NCI-H187 (cell line): Measurements from ENCODE around the gene GULP1.
"Not testable (repeated sequence)": the region's sequence is repeated elsewhere in the genome, so short reads cannot be mapped to it uniquely, and the experiment has no call there.

Experiments used
- DNase-seq, 2 experiments: peaks; one replicate each; lab custom pipeline; 2025; lab: John Stamatoyannopoulos, UW

Gene GULP1

GRCh38 chr2:188605609-188606584, 314.2 kb downstream of the GULP1 start:
- DNase-seq = not testable (repeated sequence)

GRCh38 chr2:188606596-188606995, 314.9 kb downstream of the GULP1 start:
- DNase-seq = not testable (repeated sequence)

GRCh38 chr2:188607501-188607900, 315.8 kb downstream of the GULP1 start:
- DNase-seq = no peak

GRCh38 chr2:188609321-188610049, 317.8 kb downstream of the GULP1 start:
- DNase-seq = no peak

- no peak for DNase-seq
Measured at GRCh38 chr2:188610050-188610444, 318.4 kb downstream of the GULP1 start.

GRCh38 chr2:188610827-188611226, 319.2 kb downstream of the GULP1 start:
- no peak for DNase-seq

GRCh38 chr2:188619146-188619545, 327.5 kb downstream of the GULP1 start:
- DNase-seq = no peak

GRCh38 chr2:188620916-188621315, 329.2 kb downstream of the GULP1 start:
- no peak for DNase-seq

- no peak for DNase-seq
Measured at GRCh38 chr2:188622601-188623260, 331.1 kb downstream of the GULP1 start.

- DNase-seq = no peak
Measured at GRCh38 chr2:188623995-188624643, 332.4 kb downstream of the GULP1 start.

GRCh38 chr2:188627471-188627870, 335.8 kb downstream of the GULP1 start:
- no peak for DNase-seq

GRCh38 chr2:188628989-188629752, 337.5 kb downstream of the GULP1 start:
- DNase-seq = no peak

GRCh38 chr2:188629753-188630527, 338.3 kb downstream of the GULP1 start:
- no peak for DNase-seq

GRCh38 chr2:188631037-188631809, 339.5 kb downstream of the GULP1 start:
- no peak for DNase-seq

GRCh38 chr2:188634656-188635055, 343.0 kb downstream of the GULP1 start:
- DNase-seq = no peak
